Vagina (tissue), 2 donors: ENCODE data around the gene ZNF613.

ENCODE experiments used
- POLR2A ChIP-seq, 2 donors: fragments of 450-650 bp; IDR thresholded peaks; one replicate each; pipeline ENCODE4 v1.6.1; 2017; ENCODE audit warnings: antibody characterized with exemption in 2 of 2, mild to moderate bottlenecking in 2 of 2, moderate library complexity in 2 of 2
- POLR2AphosphoS5 ChIP-seq, 2 donors: sonication (generic); formaldehyde crosslinking; IDR thresholded peaks; one replicate each; pipeline ENCODE4 v1.9.0; 2017; ENCODE audit warnings: antibody characterized with exemption in 2 of 2, mild to moderate bottlenecking in 2 of 2, low read depth in 1 of 2; ENCODE audit not compliant: insufficient read depth in 1 of 2
- TF ChIP-seq, protein P1 (sequence below), 3 experiments: fragments of 450-650 bp in 2 of 3; fragments of 200-600 bp in 1 of 3; sonication (generic) in 1 of 3; IDR thresholded peaks; one replicate each; pipeline ENCODE4 v1.5.1; 2017 to 2019; ENCODE audit warnings: antibody characterized with exemption in 3 of 3, mild to moderate bottlenecking in 2 of 3, moderate library complexity in 2 of 3

DNA sequence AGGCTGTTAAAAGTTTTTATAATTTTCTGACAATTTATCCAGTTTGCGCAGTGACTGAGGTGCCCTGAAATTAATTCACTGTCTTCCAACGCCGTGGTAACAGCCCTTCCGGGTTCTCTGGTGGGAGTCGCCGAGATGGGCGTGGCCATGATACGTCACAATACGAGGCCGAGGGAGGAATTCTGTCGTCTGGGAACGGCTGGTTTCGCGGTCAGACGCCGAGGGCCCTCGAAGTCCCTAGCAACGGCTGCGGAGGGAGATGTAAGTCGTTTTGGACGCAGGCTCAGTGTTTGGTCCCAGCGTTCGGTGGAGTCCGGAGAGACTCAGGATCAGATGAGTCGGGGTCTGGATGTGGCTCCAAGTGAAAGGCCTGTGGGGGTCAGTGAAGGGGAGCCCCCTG, 21.7 kb downstream of the ZNF613 start:
- TF ChIP-seq, protein P1, sequence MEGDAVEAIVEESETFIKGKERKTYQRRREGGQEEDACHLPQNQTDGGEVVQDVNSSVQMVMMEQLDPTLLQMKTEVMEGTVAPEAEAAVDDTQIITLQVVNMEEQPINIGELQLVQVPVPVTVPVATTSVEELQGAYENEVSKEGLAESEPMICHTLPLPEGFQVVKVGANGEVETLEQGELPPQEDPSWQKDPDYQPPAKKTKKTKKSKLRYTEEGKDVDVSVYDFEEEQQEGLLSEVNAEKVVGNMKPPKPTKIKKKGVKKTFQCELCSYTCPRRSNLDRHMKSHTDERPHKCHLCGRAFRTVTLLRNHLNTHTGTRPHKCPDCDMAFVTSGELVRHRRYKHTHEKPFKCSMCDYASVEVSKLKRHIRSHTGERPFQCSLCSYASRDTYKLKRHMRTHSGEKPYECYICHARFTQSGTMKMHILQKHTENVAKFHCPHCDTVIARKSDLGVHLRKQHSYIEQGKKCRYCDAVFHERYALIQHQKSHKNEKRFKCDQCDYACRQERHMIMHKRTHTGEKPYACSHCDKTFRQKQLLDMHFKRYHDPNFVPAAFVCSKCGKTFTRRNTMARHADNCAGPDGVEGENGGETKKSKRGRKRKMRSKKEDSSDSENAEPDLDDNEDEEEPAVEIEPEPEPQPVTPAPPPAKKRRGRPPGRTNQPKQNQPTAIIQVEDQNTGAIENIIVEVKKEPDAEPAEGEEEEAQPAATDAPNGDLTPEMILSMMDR (IDR thresholded peaks at IDR 0.05): no peak
- TF ChIP-seq POLR2A (IDR thresholded peaks at IDR 0.05): no peak
- TF ChIP-seq POLR2AphosphoS5 (IDR thresholded peaks at IDR 0.05; ENCODE audit: insufficient read depth in 1 of 2, low read depth in 1 of 2): no peak
